ENCODE measurements around the gene GPRIN3.
"Not testable (repeated sequence)": the region's sequence is repeated elsewhere in the genome, so short reads cannot be mapped to it uniquely, and the experiment has no call there.

GPRIN3 gene

DNA sequence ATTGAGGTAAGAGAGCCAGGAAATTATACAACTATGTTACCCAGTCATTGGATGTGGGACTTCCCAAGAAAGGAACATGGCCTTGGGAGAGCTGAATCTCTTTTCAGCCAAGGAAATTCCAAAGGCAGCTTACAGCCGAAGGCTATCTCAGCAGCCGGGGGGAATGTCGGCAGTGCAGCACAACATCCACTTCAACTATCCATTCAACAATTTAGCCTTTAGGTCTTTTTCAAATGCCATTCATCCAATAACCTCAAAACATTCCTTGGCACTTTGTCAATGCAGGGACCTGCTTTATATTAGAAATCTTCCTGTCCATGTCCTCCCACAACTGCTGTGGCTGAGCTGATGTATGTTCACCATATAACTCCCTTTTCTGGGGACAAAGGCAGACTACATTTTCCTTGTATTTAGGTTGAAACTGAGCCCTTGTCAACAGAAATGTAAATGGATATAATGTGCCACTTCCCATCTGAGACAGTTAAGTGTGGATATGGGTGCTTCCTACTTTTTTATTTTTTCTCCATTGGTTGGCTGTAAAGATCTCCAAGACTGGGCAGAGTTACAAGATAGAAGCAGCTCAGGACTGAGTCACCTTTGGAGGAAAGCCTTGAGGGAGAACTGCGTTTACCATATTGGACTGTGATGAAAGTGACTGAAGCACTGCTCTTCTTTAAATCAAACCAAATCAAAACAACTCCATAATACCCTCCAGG is 94.8 kb downstream of the GPRIN3 start:
- no peak for DNase-seq

DNA sequence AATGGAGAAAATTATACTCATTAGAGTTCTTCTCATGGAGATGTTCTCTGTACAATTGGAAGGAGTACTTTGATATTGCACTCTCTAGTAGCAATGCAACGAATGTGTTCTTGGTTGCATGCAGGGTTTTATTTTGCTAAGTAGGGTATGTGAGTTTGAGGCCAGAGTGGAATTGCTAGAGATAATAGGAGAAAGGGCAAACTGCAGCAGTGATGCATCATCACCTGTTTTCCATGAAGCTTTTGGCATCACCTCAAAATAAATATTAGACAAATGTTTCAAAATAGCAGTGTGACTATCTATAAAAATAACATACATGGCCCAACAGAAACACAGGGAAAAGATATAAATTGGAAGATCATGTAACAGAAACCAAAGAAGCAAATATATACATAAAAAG is 103.0 kb downstream of the GPRIN3 start:
- DNase-seq: no peak

DNA sequence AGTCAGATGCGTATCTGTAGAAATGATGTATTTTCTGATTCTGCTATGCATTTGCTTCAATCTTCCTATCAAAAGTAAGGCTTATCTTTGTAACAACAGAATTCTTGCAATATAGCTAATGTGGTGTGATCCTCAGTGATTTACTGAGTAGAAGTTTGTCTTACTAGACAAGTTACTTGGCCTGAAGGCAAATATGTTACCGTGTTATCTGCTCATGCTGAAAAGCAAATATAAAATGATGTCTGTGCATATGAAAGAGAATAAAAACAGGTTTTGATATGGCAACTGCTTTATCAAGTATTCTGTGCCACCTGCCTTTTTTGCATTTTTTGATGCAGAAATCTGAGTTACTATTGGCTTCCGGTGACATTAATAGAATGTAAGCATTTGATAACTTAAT is 103.7 kb downstream of the GPRIN3 start:
- no peak for DNase-seq

DNA sequence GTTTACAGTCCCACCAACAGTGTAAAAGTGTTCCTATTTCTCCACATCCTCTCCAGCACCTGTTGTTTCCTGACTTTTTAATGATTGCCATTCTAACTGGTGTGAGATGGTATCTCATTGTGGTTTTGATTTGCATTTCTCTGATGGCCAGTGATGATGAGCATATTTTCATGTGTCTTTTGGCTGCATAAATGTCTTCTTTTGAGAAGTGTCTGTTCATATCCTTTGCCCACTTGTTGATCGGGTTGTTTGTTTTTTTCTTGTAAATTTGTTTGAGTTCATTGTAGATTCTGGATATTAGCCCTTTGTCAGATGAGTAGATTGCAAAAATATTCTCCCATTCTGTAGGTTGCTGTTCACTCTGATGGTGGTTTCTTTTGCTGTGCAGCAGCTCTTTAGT is 108.2 kb downstream of the GPRIN3 start:
- not testable (repeated sequence) for DNase-seq

DNA sequence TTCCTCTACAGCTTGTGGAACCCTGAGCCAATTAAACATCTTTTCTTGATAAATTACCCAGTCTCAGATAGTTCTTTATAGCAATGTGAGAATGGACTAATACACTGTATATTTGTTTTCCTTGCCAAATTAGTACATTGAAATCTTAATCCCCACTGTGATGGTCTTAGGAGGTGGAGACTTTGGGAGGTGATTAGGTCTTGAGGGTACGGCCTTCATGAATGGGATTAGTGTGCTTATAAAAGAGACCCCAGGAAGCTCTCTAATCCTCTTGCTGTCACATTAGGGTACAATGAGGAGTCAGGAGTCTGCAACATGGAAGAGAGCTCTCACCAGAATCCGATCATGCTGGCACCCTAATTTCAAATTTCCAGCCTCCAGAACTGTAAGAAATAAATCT is 109.7 kb downstream of the GPRIN3 start:
- no peak for DNase-seq

DNA sequence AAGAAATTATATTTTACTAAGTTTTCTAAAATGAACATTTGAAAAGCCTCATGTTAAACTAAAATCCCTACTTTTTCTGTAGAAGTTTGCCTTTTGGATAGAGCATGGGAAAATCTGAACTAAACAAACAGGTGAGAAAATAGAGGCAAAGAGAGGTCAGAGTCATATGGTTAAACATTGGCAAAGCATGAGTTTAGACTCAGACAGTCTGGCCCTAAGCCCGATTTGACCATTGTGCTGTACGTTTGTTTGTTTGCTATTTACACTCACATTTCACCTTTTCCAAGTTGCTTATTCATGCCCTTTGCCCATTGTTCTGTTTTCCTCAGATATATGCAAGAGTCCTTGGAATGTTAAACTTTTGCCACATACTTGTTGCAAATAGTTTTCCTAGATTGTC is 110.9 kb downstream of the GPRIN3 start:
- DNase-seq: no peak

DNA sequence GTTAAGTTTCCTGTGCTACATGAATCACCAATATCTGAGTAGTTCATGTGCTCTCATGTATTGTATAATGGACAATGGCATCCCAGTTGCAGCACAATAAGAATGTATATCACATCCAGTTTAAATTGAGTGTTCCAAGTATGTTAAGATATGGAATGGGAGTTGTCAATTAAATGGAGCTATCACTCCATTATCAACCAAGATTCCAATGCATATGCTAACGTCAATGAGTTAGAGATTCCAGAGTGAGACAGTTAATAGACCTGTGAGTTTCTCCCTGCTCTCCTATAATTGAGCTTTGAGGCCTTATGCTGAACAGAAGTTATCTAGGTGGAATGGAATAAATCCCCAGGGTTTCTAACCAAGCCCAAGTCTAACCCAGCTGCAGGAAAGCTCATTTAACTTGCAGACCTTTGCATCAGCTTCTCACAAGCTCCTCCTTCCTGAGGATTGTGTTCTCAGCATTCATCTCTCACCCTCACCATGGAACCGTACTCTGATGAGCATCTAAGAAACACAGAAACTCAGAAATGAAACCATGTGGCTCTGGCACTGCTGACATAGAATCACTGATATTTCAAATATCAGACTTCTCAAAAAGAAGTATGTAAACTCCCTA is 111.4 kb downstream of the GPRIN3 start:
- DNase-seq: no peak

GRCh38 chr4:89193843-89194242 is 113.8 kb downstream of the GPRIN3 start:
- DNase-seq: no peak
